Measurements from ENCODE around the gene FMO2.

FMO2 gene

GRCh38 chr1:171251042-171251951, 66.2 kb downstream of the FMO2 start:
- no peak for DNase-seq (ENCODE audit: low read depth)
- TF ChIP-seq, protein P1, sequence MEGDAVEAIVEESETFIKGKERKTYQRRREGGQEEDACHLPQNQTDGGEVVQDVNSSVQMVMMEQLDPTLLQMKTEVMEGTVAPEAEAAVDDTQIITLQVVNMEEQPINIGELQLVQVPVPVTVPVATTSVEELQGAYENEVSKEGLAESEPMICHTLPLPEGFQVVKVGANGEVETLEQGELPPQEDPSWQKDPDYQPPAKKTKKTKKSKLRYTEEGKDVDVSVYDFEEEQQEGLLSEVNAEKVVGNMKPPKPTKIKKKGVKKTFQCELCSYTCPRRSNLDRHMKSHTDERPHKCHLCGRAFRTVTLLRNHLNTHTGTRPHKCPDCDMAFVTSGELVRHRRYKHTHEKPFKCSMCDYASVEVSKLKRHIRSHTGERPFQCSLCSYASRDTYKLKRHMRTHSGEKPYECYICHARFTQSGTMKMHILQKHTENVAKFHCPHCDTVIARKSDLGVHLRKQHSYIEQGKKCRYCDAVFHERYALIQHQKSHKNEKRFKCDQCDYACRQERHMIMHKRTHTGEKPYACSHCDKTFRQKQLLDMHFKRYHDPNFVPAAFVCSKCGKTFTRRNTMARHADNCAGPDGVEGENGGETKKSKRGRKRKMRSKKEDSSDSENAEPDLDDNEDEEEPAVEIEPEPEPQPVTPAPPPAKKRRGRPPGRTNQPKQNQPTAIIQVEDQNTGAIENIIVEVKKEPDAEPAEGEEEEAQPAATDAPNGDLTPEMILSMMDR (IDR thresholded peaks at IDR 0.05; ENCODE audit: control insufficient read depth, insufficient read depth, low read depth, low read length, missing control alignments), result peak; percentile 61
- peak overlapping the region; percentile 49 for H3K4me3 ChIP-seq (ENCODE audit: control insufficient read depth, low read depth, low read length)

DNA sequence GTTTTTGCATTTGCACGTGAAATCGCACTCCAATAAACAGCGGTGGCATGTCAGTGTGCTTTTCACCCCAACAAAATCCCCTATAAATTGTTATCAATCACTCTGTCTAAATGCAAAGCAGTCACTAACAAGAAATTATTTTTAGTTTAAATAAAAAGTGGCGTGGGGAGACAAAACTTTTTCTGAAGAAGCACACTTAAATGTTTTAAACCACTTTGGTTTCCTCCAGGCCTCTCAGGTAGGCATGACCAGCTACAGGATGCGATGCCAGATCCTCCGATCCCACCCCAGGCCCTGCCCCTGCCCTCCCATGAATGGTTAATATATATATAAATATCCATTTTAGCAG, 66.8 kb downstream of the FMO2 start:
- H3K4me3 ChIP-seq (ENCODE audit: control insufficient read depth, low read depth, low read length), result no peak overlapping the region
- TF ChIP-seq, protein P1 (IDR thresholded peaks at IDR 0.05; ENCODE audit: control insufficient read depth, insufficient read depth, low read depth, low read length, missing control alignments), result no peak
- no peak for DNase-seq (ENCODE audit: low read depth)

DNA sequence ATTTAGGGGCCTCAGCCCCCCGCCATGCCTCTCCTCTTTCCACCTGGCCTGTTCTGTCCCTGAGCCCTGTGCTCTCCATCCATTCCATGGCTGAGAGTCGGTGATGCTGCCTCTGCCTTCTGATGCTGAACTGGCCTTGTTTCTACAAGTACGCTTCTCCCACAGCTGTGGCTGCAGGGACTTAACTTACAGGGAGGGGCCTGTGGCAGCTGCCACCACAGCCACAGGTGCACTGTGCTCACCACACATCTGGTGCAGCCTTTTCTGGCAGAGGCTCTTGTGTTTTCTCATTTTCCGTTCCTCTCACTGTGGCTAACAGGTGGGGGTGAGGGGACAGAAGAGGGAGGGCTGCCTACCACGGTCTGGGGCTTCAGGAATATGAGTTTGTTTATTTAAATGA, 67.4 kb downstream of the FMO2 start:
- no peak overlapping the region for H3K4me3 ChIP-seq (ENCODE audit: control insufficient read depth, low read depth, low read length)
- TF ChIP-seq, protein P1 (IDR thresholded peaks at IDR 0.05; ENCODE audit: control insufficient read depth, insufficient read depth, low read depth, low read length, missing control alignments), result no peak
- DNase-seq (ENCODE audit: low read depth), result no peak

DNA sequence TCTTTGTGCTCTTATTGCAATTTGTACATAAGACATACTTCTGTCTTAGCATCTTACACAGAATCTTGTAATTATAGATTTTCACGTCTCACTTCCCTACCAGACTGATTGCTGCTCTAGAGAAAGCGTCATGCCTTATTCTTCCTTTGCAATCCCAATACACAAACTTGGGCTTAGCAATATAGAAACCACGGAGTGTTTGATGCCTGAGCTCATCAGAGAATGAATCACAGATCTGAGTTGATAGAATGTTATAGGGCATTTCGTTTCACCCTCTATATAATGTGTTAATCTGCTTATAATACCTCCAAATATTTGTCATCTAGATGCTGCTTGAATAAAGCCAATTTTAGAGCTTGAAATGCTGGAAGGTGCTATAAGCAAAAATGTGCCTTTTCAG, 69.8 kb downstream of the FMO2 start:
- TF ChIP-seq, protein P1 (IDR thresholded peaks at IDR 0.05; ENCODE audit: control insufficient read depth, insufficient read depth, low read depth, low read length, missing control alignments), result no peak
- no peak for DNase-seq (ENCODE audit: low read depth)
- H3K4me3 ChIP-seq (ENCODE audit: control insufficient read depth, low read depth, low read length), result no peak overlapping the region

- TF ChIP-seq, protein P1 (IDR thresholded peaks at IDR 0.05; ENCODE audit: control insufficient read depth, insufficient read depth, low read depth, low read length, missing control alignments), result no peak
- DNase-seq (ENCODE audit: low read depth), result peak; percentile 40
Observed at GRCh38 chr1:171256940-171257606, 72.0 kb downstream of the FMO2 start.

DNA sequence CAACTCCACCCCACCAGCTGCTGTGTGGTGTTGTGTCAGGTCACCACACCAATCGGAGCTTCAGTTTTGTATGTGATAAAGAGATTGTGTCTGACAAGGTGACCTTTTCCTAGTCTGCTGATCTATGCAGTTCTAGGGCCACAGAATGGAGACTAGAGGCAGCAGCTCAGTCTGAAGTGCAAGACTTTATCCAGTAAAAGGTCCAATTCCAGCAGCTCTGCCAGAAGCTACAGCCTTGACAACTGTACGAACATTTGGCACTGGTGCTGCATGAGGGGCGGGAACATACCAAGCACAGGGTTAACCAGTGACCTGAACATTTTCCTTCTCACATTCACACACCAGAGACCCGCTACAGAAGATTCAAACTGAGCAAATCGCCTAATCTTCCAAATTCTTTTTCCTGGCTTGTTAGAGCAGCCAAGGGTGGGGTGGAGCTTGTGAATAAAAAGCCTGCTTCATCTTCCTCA, 72.5 kb downstream of the FMO2 start:
- TF ChIP-seq, protein P1 (IDR thresholded peaks at IDR 0.05; ENCODE audit: control insufficient read depth, insufficient read depth, low read depth, low read length, missing control alignments), result no peak
- DNase-seq (ENCODE audit: low read depth), result no peak
- no peak overlapping the region for H3K4me3 ChIP-seq (ENCODE audit: control insufficient read depth, low read depth, low read length)

More at GRCh38 chr1:171256940-171257606, 72.0 kb downstream of the FMO2 start:
- no peak overlapping the region for H3K4me3 ChIP-seq (ENCODE audit: control insufficient read depth, low read depth, low read length)

Data from AG09309 (cell line).